Measurements from ENCODE around the gene TNXB.
"Not testable (repeated sequence)": the region's sequence is repeated elsewhere in the genome, so short reads cannot be mapped to it uniquely, and the experiment has no call there.

TNXB gene

DNA sequence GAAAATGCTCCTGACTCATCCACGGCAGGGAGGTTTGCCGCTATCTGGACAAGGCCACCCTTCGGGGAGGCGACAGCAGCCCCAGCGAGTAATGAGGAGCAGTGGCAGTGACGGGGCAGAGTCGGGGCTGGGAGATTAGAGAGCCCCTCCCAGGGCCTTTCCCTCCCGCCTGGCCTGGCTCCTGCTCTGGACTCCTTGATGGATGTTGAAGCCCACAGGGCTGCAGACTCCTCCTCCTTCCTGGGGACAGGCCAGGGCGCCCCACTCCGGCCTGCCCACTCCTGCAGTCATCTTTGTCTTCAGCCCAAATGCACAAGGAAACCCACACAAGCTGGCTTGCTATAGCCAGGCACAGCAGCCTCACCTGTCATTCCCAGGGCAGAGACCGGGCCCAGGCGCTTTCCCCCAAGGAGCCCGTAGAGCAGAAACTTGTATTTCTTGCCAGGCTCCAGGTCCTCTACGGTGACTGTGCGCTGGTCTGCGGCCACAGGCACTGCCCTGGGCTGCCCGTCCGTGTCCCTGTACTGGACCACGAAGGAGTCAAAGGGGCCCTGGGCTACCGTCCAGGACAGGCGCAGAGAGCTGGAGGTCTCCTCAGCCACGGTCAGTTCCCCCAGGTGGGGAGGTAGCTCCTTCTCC is 63.2 kb downstream of the TNXB start:
- WGBS (ENCODE audit: insufficient coverage), result 94% methylated on average over 11 of the region's 22 CpGs
- no peak for DNase-seq
- ChIA-PET CTCF (no interaction called here), POLR2A (no interaction called here)
- Histone ChIP-seq H3K36me3 (ENCODE audit: control insufficient read depth in 4 of 4, insufficient read depth in 4 of 4, low read length in 3 of 4) (no peaks in the 10 kb centered on the region), H3K27me3 (replicated peaks in 2 of 5; ENCODE audit: control insufficient read depth in 4 of 5, insufficient read depth in 5 of 5, low read length in 4 of 5) (no peaks in the 10 kb centered on the region), H3K27ac (ENCODE audit: insufficient read depth in 1 of 2, low read depth in 1 of 2, low read length in 2 of 2, poor library complexity in 1 of 2, severe bottlenecking in 2 of 2) (peak overlapping the region in 1 of 2 experiments; percentile 70), H3K9me3 (ENCODE audit: control extremely low read depth in 1 of 5, control insufficient read depth in 4 of 5, insufficient read depth in 2 of 5, low read depth in 1 of 5, low read length in 4 of 5) (no peaks in the 10 kb centered on the region), H3K4me1 (ENCODE audit: control extremely low read depth in 1 of 4, control insufficient read depth in 4 of 4, insufficient read depth in 4 of 4, low read length in 3 of 4) (peaks cover 0 to 6% (median under 1%) of the 10 kb centered on the region in 4 experiments), H3K4me3 (ENCODE audit: control insufficient read depth in 1 of 7, extremely low read depth in 1 of 7, insufficient read depth in 4 of 7, low read depth in 2 of 7, low read length in 6 of 7) (no peak overlapping the region)

DNA sequence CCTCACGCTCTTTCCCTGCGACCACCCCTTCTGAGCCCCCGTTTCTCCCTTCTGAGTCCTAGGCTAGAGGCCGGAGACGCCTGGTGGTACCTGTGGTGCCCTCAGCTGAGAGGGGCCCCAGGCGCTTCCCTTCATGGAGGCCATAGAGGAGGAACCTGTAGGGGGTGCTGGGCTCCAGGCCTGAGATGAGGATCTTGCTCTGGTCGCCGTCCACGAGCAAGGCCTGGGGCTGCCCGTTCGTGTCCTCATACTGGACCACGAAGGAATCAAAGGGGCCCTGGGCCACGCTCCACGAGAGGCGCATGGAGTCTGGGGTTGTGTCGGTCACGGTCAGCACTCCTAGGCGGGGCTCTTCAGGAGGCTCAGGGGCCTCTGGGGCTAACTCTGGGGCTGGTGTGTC is 64.2 kb downstream of the TNXB start:
- H3K4me3 ChIP-seq (ENCODE audit: control insufficient read depth in 1 of 7, extremely low read depth in 1 of 7, insufficient read depth in 4 of 7, low read depth in 2 of 7, low read length in 6 of 7); H3K27ac ChIP-seq (ENCODE audit: insufficient read depth in 1 of 2, low read depth in 1 of 2, low read length in 2 of 2, poor library complexity in 1 of 2, severe bottlenecking in 2 of 2); H3K36me3 ChIP-seq (ENCODE audit: control insufficient read depth in 4 of 4, insufficient read depth in 4 of 4, low read length in 3 of 4); H3K4me1 ChIP-seq (ENCODE audit: control extremely low read depth in 1 of 4, control insufficient read depth in 4 of 4, insufficient read depth in 4 of 4, low read length in 3 of 4); H3K9me3 ChIP-seq (ENCODE audit: control extremely low read depth in 1 of 5, control insufficient read depth in 4 of 5, insufficient read depth in 2 of 5, low read depth in 1 of 5, low read length in 4 of 5); H3K27me3 ChIP-seq (replicated peaks in 2 of 5; ENCODE audit: control insufficient read depth in 4 of 5, insufficient read depth in 5 of 5, low read length in 4 of 5); CTCF ChIA-PET; POLR2A ChIA-PET; DNase-seq: not testable (repeated sequence)
- WGBS (ENCODE audit: insufficient coverage), result 100% methylated on average over 1 of the region's 18 CpGs

DNA sequence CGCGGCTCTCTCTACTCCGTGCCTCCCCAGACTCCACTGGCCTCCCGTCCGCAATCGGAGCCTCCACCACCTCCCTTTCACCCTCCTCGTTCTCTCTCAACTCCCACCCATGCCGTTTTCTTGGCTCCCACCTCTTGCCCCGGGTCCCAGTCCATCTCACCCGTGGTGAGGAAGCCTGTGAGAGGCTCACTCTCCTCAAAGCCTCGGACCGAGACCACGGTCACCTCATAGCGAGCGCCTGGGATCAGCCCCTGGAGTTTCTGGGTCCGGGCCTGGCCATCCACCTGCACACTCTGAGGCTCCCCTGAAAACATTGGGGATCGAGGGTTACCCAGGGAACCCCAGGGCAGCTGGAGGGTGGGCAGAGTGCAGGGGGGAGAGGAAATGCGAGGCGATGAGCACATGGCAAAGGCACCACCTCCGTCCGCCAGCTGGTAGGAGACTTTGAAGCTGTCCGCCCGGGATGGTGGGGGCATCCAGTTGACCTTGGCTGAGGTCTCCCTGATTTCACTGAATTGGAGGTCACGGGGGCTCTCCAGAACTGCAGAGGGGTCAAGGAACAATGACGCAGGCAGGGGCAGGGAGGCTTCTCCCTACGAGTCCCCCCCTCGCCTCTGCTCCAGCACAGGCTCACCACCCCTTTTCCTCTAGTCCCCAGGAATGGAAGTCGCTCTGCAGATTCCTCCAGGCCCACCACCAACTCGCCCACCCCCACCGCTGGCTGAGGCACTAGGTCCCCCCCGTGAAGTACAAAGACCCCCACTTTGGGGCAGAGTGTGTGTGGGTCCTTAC is 65.4 kb downstream of the TNXB start:
- H3K36me3 ChIP-seq (ENCODE audit: control insufficient read depth in 4 of 4, insufficient read depth in 4 of 4, low read length in 3 of 4); DNase-seq; H3K27me3 ChIP-seq (replicated peaks in 2 of 5; ENCODE audit: control insufficient read depth in 4 of 5, insufficient read depth in 5 of 5, low read length in 4 of 5); H3K4me1 ChIP-seq (ENCODE audit: control extremely low read depth in 1 of 4, control insufficient read depth in 4 of 4, insufficient read depth in 4 of 4, low read length in 3 of 4); H3K9me3 ChIP-seq (ENCODE audit: control extremely low read depth in 1 of 5, control insufficient read depth in 4 of 5, insufficient read depth in 2 of 5, low read depth in 1 of 5, low read length in 4 of 5); CTCF ChIA-PET; POLR2A ChIA-PET; H3K4me3 ChIP-seq (ENCODE audit: control insufficient read depth in 1 of 7, extremely low read depth in 1 of 7, insufficient read depth in 4 of 7, low read depth in 2 of 7, low read length in 6 of 7): not testable (repeated sequence)
- 97% methylated on average over 9 of the region's 31 CpGs for WGBS (ENCODE audit: insufficient coverage)
- peak overlapping the region in 1 of 2 experiments; percentile 5 for H3K27ac ChIP-seq (ENCODE audit: insufficient read depth in 1 of 2, low read depth in 1 of 2, low read length in 2 of 2, poor library complexity in 1 of 2, severe bottlenecking in 2 of 2)

DNA sequence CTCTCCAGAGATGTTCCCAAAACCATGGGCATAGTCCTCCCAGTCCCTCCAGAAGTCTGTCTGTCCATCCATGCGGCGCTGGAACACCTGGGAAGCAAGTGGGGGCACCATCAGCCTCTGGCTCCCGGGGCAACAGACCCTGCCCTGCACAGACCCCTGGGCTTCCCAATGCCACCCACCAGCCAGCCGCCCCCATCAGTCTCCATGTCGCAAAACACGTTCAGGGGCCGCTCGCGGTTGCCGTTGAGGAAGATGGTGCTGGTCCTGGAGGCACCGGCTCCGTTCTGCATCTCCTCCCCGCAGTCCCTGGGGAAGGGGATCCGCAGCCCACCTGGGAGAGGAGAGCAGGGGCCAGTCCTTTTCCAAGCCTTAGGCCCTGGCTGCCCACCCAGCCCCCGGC is 66.9 kb downstream of the TNXB start:
- POLR2A ChIA-PET; H3K9me3 ChIP-seq (ENCODE audit: control extremely low read depth in 1 of 5, control insufficient read depth in 4 of 5, insufficient read depth in 2 of 5, low read depth in 1 of 5, low read length in 4 of 5); CTCF ChIA-PET; H3K4me1 ChIP-seq (ENCODE audit: control extremely low read depth in 1 of 4, control insufficient read depth in 4 of 4, insufficient read depth in 4 of 4, low read length in 3 of 4); H3K27ac ChIP-seq (ENCODE audit: insufficient read depth in 1 of 2, low read depth in 1 of 2, low read length in 2 of 2, poor library complexity in 1 of 2, severe bottlenecking in 2 of 2); H3K4me3 ChIP-seq (ENCODE audit: control insufficient read depth in 1 of 7, extremely low read depth in 1 of 7, insufficient read depth in 4 of 7, low read depth in 2 of 7, low read length in 6 of 7); DNase-seq; H3K27me3 ChIP-seq (replicated peaks in 2 of 5; ENCODE audit: control insufficient read depth in 4 of 5, insufficient read depth in 5 of 5, low read length in 4 of 5); H3K36me3 ChIP-seq (ENCODE audit: control insufficient read depth in 4 of 4, insufficient read depth in 4 of 4, low read length in 3 of 4): not testable (repeated sequence)
- 100% methylated on average over 1 of the region's 15 CpGs for WGBS (ENCODE audit: insufficient coverage)

DNA sequence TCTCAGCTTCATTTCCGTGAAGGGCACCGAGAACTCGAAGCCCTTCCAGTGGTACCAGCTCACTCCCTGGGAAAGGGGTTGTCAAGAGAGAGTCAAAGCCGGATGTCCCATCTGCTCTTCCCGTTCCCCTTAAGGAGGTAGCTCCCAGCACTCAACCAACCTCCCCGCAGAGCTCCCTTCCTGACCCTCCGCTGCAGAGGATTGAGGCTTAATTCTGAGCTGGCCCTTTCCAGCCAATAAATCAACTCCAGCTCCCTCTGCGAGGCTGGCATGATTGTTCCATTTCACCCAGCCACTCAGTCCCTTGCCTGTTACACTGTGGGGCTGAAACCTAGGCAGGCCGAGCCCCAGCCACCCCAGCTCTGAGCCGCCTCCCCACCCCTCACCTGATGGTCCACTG is 67.8 kb downstream of the TNXB start:
- H3K27me3 ChIP-seq (replicated peaks in 2 of 5; ENCODE audit: control insufficient read depth in 4 of 5, insufficient read depth in 5 of 5, low read length in 4 of 5); H3K36me3 ChIP-seq (ENCODE audit: control insufficient read depth in 4 of 4, insufficient read depth in 4 of 4, low read length in 3 of 4); CTCF ChIA-PET; H3K4me3 ChIP-seq (ENCODE audit: control insufficient read depth in 1 of 7, extremely low read depth in 1 of 7, insufficient read depth in 4 of 7, low read depth in 2 of 7, low read length in 6 of 7); DNase-seq; H3K4me1 ChIP-seq (ENCODE audit: control extremely low read depth in 1 of 4, control insufficient read depth in 4 of 4, insufficient read depth in 4 of 4, low read length in 3 of 4); POLR2A ChIA-PET; H3K9me3 ChIP-seq (ENCODE audit: control extremely low read depth in 1 of 5, control insufficient read depth in 4 of 5, insufficient read depth in 2 of 5, low read depth in 1 of 5, low read length in 4 of 5); H3K27ac ChIP-seq (ENCODE audit: insufficient read depth in 1 of 2, low read depth in 1 of 2, low read length in 2 of 2, poor library complexity in 1 of 2, severe bottlenecking in 2 of 2): not testable (repeated sequence)
- no CpG with 5 or more reads among the region's 10 CpGs for WGBS (ENCODE audit: insufficient coverage)

DNA sequence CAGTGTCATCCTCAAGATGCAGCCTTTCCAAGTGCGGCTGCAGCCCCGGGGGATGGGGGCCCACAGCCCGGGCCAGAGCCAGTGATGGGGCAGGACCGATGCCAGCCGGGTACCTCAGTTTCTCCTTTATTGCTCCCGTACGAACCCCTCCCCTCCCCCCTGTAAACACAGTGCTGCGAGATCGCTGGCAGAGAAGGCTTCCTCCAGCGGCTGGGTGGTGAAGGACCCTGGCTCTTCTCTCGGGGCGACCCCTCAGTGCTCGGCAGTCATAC is 68.2 kb downstream of the TNXB start:
- H3K36me3 ChIP-seq (ENCODE audit: control insufficient read depth in 4 of 4, insufficient read depth in 4 of 4, low read length in 3 of 4); DNase-seq; H3K27me3 ChIP-seq (replicated peaks in 2 of 5; ENCODE audit: control insufficient read depth in 4 of 5, insufficient read depth in 5 of 5, low read length in 4 of 5); POLR2A ChIA-PET; H3K9me3 ChIP-seq (ENCODE audit: control extremely low read depth in 1 of 5, control insufficient read depth in 4 of 5, insufficient read depth in 2 of 5, low read depth in 1 of 5, low read length in 4 of 5); H3K4me3 ChIP-seq (ENCODE audit: control insufficient read depth in 1 of 7, extremely low read depth in 1 of 7, insufficient read depth in 4 of 7, low read depth in 2 of 7, low read length in 6 of 7); H3K27ac ChIP-seq (ENCODE audit: insufficient read depth in 1 of 2, low read depth in 1 of 2, low read length in 2 of 2, poor library complexity in 1 of 2, severe bottlenecking in 2 of 2); CTCF ChIA-PET; H3K4me1 ChIP-seq (ENCODE audit: control extremely low read depth in 1 of 4, control insufficient read depth in 4 of 4, insufficient read depth in 4 of 4, low read length in 3 of 4): not testable (repeated sequence)
- no CpG with 5 or more reads among the region's 13 CpGs for WGBS (ENCODE audit: insufficient coverage)

DNA sequence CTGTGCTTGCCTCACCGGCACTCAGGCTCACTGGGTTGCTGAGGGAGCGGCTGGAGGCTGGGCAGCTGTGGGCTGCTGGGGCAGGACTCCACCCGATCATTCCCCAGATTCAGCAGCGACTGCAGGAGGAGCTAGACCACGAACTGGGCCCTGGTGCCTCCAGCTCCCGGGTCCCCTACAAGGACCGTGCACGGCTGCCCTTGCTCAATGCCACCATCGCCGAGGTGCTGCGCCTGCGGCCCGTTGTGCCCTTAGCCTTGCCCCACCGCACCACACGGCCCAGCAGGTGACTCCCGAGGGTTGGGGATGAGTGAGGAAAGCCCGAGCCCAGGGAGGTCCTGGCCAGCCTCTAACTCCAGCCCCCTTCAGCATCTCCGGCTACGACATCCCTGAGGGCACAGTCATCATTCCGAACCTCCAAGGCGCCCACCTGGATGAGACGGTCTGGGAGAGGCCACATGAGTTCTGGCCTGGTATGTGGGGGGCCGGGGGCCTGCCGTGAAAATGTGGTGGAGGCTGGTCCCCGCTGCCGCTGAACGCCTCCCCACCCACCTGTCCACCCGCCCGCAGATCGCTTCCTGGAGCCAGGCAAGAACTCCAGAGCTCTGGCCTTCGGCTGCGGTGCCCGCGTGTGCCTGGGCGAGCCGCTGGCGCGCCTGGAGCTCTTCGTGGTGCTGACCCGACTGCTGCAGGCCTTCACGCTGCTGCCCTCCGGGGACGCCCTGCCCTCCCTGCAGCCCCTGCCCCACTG is 68.7 kb downstream of the TNXB start:
- H3K27me3 ChIP-seq (replicated peaks in 2 of 5; ENCODE audit: control insufficient read depth in 4 of 5, insufficient read depth in 5 of 5, low read length in 4 of 5); H3K4me1 ChIP-seq (ENCODE audit: control extremely low read depth in 1 of 4, control insufficient read depth in 4 of 4, insufficient read depth in 4 of 4, low read length in 3 of 4); H3K4me3 ChIP-seq (ENCODE audit: control insufficient read depth in 1 of 7, extremely low read depth in 1 of 7, insufficient read depth in 4 of 7, low read depth in 2 of 7, low read length in 6 of 7); POLR2A ChIA-PET; CTCF ChIA-PET; H3K36me3 ChIP-seq (ENCODE audit: control insufficient read depth in 4 of 4, insufficient read depth in 4 of 4, low read length in 3 of 4); DNase-seq; H3K9me3 ChIP-seq (ENCODE audit: control extremely low read depth in 1 of 5, control insufficient read depth in 4 of 5, insufficient read depth in 2 of 5, low read depth in 1 of 5, low read length in 4 of 5); H3K27ac ChIP-seq (ENCODE audit: insufficient read depth in 1 of 2, low read depth in 1 of 2, low read length in 2 of 2, poor library complexity in 1 of 2, severe bottlenecking in 2 of 2): not testable (repeated sequence)
- WGBS (ENCODE audit: insufficient coverage), result 100% methylated on average over 3 of the region's 43 CpGs

Measured in common myeloid progenitor, CD34-positive (primary cell).